Neural cell (in vitro differentiated cells): ENCODE results near the gene FXYD6. TPM values are rescaled to one million over a fixed set of nuclear protein-coding genes. Genes with fewer than 3 reads are reported as not detected.
"Not testable (repeated sequence)": the region's sequence is repeated elsewhere in the genome, so short reads cannot be mapped to it uniquely, and the experiment has no call there.

Experiments used
- H2AFZ ChIP-seq: fragments of 200-600, 300-800 bp; sonication (generic), shearing (Covaris generic); 2 replicates; pipeline ENCODE4 v1.6.0; 2014; ENCODE audit warnings: low read depth, mild to moderate bottlenecking, antibody characterized with exemption, low read length, moderate library complexity
- H3F3A ChIP-seq: fragments of 200-600 bp; shearing (Covaris generic); 2 replicates; pipeline ENCODE4 v1.6.1; 2016; ENCODE audit warnings: mild to moderate bottlenecking, moderate library complexity, mixed read lengths, antibody characterized with exemption, low read length; ENCODE audit not compliant: insufficient read depth, poor library complexity, severe bottlenecking
- H3K27ac ChIP-seq: fragments of 200-600, 300-800 bp; sonication (generic), shearing (Covaris generic); 2 replicates; pipeline ENCODE4 v1.5.1; 2014; ENCODE audit warnings: mild to moderate bottlenecking, low read length, moderate library complexity
- H3K27me3 ChIP-seq: fragments of 300-800, 200-600 bp; sonication (generic), shearing (Covaris generic); 2 replicates; pipeline ENCODE4 v1.6.0; 2014; ENCODE audit warnings: mild to moderate bottlenecking, low read depth, low read length, moderate library complexity; ENCODE audit not compliant: insufficient read depth
- H3K36me3 ChIP-seq: fragments of 300-800, 200-600 bp; sonication (generic), shearing (Covaris generic); 2 replicates; pipeline ENCODE4 v1.5.1; 2014; ENCODE audit warnings: mild to moderate bottlenecking, antibody characterized with exemption, low read length, moderate library complexity; ENCODE audit not compliant: insufficient read depth
- H3K4me2 ChIP-seq: fragments of 300-800, 200-600 bp; sonication (generic), shearing (Covaris generic); 2 replicates; pipeline ENCODE4 v1.6.0; 2014; ENCODE audit warnings: mild to moderate bottlenecking, low read length
- H3K4me3 ChIP-seq: fragments of 300-800, 200-600 bp; sonication (generic), shearing (Covaris generic); 2 replicates; pipeline ENCODE4 v1.5.1; 2014; ENCODE audit warnings: mild to moderate bottlenecking, low read length, moderate library complexity
- H3K79me2 ChIP-seq: fragments of 200-600 bp; shearing (Covaris generic); replicated peaks from 2 replicates; pipeline ENCODE4 v1.6.0; 2014; ENCODE audit warnings: mild to moderate bottlenecking, low read length, moderate library complexity; ENCODE audit not compliant: insufficient read depth
- H3K9ac ChIP-seq: fragments of 300-800, 200-600 bp; sonication (generic), shearing (Covaris generic); 2 replicates; pipeline ENCODE4 v1.6.1; 2016; ENCODE audit warnings: mild to moderate bottlenecking, low read length, mixed read lengths
- H3K9me2 ChIP-seq: fragments of 200-600 bp; shearing (Covaris generic); 2 replicates; pipeline ENCODE4 v1.6.1; 2016; ENCODE audit warnings: mild to moderate bottlenecking, low read length, mixed read lengths; ENCODE audit not compliant: insufficient read depth
- H3K9me3 ChIP-seq: fragments of 200-600, 300-800 bp; sonication (generic), shearing (Covaris generic); 2 replicates; pipeline ENCODE4 v1.6.1; 2016; ENCODE audit warnings: mild to moderate bottlenecking, mixed run types, low read length, moderate library complexity, mixed read lengths
- H4K20me1 ChIP-seq: fragments of 200-600 bp; shearing (Covaris generic); 2 replicates; pipeline ENCODE4 v1.6.1; 2016; ENCODE audit warnings: mild to moderate bottlenecking, mixed run types; ENCODE audit not compliant: insufficient read depth
- CTCF ChIP-seq: fragments of 450-650 bp; IDR thresholded peaks from 2 replicates; pipeline ENCODE4 v1.5.1; 2014; ENCODE audit warnings: antibody characterized with exemption, mild to moderate bottlenecking, moderate library complexity; ENCODE audit not compliant: poor library complexity, severe bottlenecking
- EP300 ChIP-seq: fragments of 450-650 bp; conservative IDR thresholded peaks from 2 replicates; pipeline ENCODE4 v1.6.1; 2014; ENCODE audit warnings: antibody characterized with exemption, mild to moderate bottlenecking, moderate library complexity; ENCODE audit not compliant: poor library complexity, severe bottlenecking
- EZH2 ChIP-seq: fragments of 200-600, 300-800 bp; shearing (Covaris generic), sonication (generic); IDR thresholded peaks from 2 replicates; pipeline ENCODE4 v1.6.1; 2014; ENCODE audit warnings: antibody characterized with exemption, low read length, borderline replicate concordance, mild to moderate bottlenecking; ENCODE audit not compliant: insufficient read depth, poor library complexity, severe bottlenecking
- MXI1 ChIP-seq: fragments of 450-650 bp; conservative IDR thresholded peaks from 2 replicates; pipeline ENCODE4 v1.6.1; 2014; ENCODE audit warnings: antibody characterized with exemption, mild to moderate bottlenecking; ENCODE audit not compliant: poor library complexity, severe bottlenecking
- POLR2AphosphoS5 ChIP-seq: IDR thresholded peaks from 2 replicates; pipeline ENCODE4 v1.6.1; 2012
- RAD21 ChIP-seq: fragments of 450-650 bp; conservative IDR thresholded peaks from 2 replicates; pipeline ENCODE4 v1.6.1; 2014; ENCODE audit warnings: antibody characterized with exemption, mild to moderate bottlenecking, moderate library complexity
- REST ChIP-seq: IDR thresholded peaks from 2 replicates; pipeline ENCODE4 v1.6.1; 2012; ENCODE audit warnings: borderline replicate concordance
- SMC3 ChIP-seq: fragments of 450-650 bp; conservative IDR thresholded peaks from 2 replicates; pipeline ENCODE4 v1.6.1; 2014; ENCODE audit warnings: antibody characterized with exemption, mild to moderate bottlenecking, moderate library complexity; ENCODE audit not compliant: poor library complexity
- TAF1 ChIP-seq: IDR thresholded peaks from 2 replicates; pipeline ENCODE4 v1.6.1; 2012; ENCODE audit warnings: low read depth
- polyA plus RNA-seq: library from polyadenylated mRNA; depleted of rRNA; stranded (reverse); fragments of >200 nt; gene quantifications from 2 replicates; pipeline ENCODE4 v1.2.3, GENCODE V29; 2014

FXYD6 gene
- polyA plus RNA-seq, 1 donor from 2014 or later: 218 TPM

GRCh38 chr11:117866526-117866925 is 9.9 kb downstream of the FXYD6 start:
- no peak overlapping the region for H3K4me3 ChIP-seq
- H3K27ac ChIP-seq: no peak overlapping the region
- no peak overlapping the region for H3K9ac ChIP-seq
- H3K79me2 ChIP-seq: peaks cover 100% of the 10 kb centered on the region
- no peak overlapping the region for H2AFZ ChIP-seq
- TF ChIP-seq SMC3 (no peak), EZH2 (no peak), EP300 (no peak), RAD21 (no peak), CTCF (no peak), TAF1 (no peak), POLR2AphosphoS5 (no peak), MXI1 (no peak), REST (no peak)
- no peak overlapping the region for H3K4me2 ChIP-seq
- H3K36me3 ChIP-seq: no peaks in the 10 kb centered on the region
- H3K27me3 ChIP-seq: no peaks in the 10 kb centered on the region
- no peaks in the 10 kb centered on the region for H3F3A ChIP-seq
- H3K9me3 ChIP-seq: no peaks in the 10 kb centered on the region
- H3K9me2 ChIP-seq: no peaks in the 10 kb centered on the region
- H4K20me1 ChIP-seq: peaks cover 23% of the 10 kb centered on the region

GRCh38 chr11:117865546-117865945 is 10.9 kb downstream of the FXYD6 start:
- H3F3A ChIP-seq, H2AFZ ChIP-seq, H3K4me2 ChIP-seq, H3K27ac ChIP-seq, H3K9me3 ChIP-seq, H3K36me3 ChIP-seq, H3K4me3 ChIP-seq, H3K9me2 ChIP-seq, H3K9ac ChIP-seq, H3K27me3 ChIP-seq: not testable (repeated sequence)
- peaks cover 99% of the 10 kb centered on the region for H3K79me2 ChIP-seq
- H4K20me1 ChIP-seq: peaks cover 29% of the 10 kb centered on the region

- peaks cover 96% of the 10 kb centered on the region for H3K79me2 ChIP-seq
- no peak overlapping the region for H3K9ac ChIP-seq
- no peak overlapping the region for H3K4me3 ChIP-seq
- no peak for TF ChIP-seq POLR2AphosphoS5
- no peak for TF ChIP-seq REST
- TF ChIP-seq EP300: no peak
- TF ChIP-seq TAF1: no peak
- no peak for TF ChIP-seq MXI1
- no peak for TF ChIP-seq EZH2
- TF ChIP-seq SMC3: no peak
- no peak for TF ChIP-seq RAD21
- TF ChIP-seq CTCF: no peak
- peaks cover 13% of the 10 kb centered on the region for H4K20me1 ChIP-seq
- no peaks in the 10 kb centered on the region for H3K9me2 ChIP-seq
- H3K36me3 ChIP-seq: no peaks in the 10 kb centered on the region
- H3K9me3 ChIP-seq: no peaks in the 10 kb centered on the region
- H3F3A ChIP-seq: no peaks in the 10 kb centered on the region
- no peak overlapping the region for H2AFZ ChIP-seq
- H3K27me3 ChIP-seq: no peaks in the 10 kb centered on the region
- no peak overlapping the region for H3K4me2 ChIP-seq
- no peak overlapping the region for H3K27ac ChIP-seq
These were observed 13.1 kb downstream of the FXYD6 start for GRCh38 chr11:117863383-117863782.
